VCaP (cell line): ENCODE data around the gene ANAPC15.

ENCODE experiments used
- H3K27ac ChIP-seq: fragments of 450-650 bp; 2 replicates; pipeline ENCODE4 v1.5.1; 2017
- TF ChIP-seq, protein P1 (sequence below): fragments of 450-650 bp; conservative IDR thresholded peaks from 2 replicates; pipeline ENCODE4 v1.5.1; 2017; ENCODE audit warnings: mild to moderate bottlenecking, moderate library complexity

Gene ANAPC15

DNA sequence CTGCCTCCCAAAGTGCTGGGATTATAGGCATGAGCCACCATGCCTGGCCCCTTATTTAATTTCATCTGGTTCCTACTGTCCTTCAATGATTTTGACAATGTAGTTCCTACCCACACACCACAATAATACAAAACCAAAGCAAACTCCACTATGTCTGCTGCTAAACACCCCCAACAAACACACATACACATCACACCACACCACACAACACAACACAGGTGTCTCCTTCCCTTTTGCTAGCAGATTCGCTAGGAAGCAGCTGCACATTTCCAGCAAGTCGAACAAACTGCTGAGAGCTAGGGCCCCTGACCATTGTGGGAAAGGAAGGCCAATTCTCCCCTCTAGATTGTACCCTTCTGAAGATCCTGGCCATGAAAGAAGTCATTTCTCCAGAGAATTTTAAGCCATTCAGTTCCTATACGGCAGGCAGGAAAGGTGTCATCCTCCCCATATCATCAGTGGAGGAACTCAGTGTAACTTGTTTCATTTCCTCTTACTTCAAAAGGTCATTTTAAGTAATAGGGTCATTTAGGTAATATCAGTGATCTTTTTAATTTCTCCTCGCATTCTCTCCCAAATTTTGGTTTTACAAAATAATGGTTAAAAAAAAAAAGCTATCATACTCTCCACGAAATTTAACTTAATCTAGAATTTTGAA lies 50.6 kb downstream of the ANAPC15 start:
- no peak overlapping the region for H3K27ac ChIP-seq

More for the DNA sequence above, 50.6 kb downstream of the ANAPC15 start:
- TF ChIP-seq, protein P1, sequence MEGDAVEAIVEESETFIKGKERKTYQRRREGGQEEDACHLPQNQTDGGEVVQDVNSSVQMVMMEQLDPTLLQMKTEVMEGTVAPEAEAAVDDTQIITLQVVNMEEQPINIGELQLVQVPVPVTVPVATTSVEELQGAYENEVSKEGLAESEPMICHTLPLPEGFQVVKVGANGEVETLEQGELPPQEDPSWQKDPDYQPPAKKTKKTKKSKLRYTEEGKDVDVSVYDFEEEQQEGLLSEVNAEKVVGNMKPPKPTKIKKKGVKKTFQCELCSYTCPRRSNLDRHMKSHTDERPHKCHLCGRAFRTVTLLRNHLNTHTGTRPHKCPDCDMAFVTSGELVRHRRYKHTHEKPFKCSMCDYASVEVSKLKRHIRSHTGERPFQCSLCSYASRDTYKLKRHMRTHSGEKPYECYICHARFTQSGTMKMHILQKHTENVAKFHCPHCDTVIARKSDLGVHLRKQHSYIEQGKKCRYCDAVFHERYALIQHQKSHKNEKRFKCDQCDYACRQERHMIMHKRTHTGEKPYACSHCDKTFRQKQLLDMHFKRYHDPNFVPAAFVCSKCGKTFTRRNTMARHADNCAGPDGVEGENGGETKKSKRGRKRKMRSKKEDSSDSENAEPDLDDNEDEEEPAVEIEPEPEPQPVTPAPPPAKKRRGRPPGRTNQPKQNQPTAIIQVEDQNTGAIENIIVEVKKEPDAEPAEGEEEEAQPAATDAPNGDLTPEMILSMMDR, result no peak
